RPMI7951 (cell line): Measurements from ENCODE around the gene STXBP5. TPM values are rescaled to one million over a fixed set of nuclear protein-coding genes. Genes with fewer than 3 reads are reported as not detected.

Experiments
- DNase-seq: peaks from one replicate; pipeline ENCODE4 v3.0.0-alpha.2; 2012; ENCODE audit warnings: low read depth
- total RNA-seq: library from RNA; depleted of rRNA; stranded (reverse); fragments of >200 nt; shearing (Covaris generic); gene quantifications from 2 replicates; pipeline ENCODE4 v1.2.3, GENCODE V29; 2014

Gene STXBP5
- total RNA-seq, 1 experiment from 2014 or later, result 27.6 TPM

DNA sequence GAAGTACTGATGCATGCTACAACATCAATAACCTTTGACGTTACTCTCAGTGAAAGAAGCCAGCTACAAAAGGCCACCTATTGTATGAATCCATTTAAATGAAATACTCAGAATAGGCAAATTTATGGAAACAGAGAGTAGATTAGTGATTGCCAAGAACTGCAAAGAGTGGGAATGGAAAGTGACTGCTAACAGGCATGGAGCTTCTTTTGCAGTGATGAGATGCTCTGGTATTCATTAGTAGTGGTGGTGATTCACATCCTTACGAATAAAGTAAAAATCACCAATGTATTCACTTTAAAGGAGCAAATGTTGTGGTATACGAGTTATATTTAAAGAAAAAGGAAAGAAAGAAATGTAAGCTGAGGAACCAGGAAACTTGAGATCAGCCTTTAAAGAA lies 177.5 kb downstream of the STXBP5 start:
- DNase-seq, result no peak

- peak; percentile 35 for DNase-seq
Measured at GRCh38 chr6:147382945-147383554, 178.8 kb downstream of the STXBP5 start.

GRCh38 chr6:147384029-147384428 lies 179.8 kb downstream of the STXBP5 start:
- DNase-seq, result no peak

- no peak for DNase-seq
Measured at GRCh38 chr6:147384737-147385710, 180.8 kb downstream of the STXBP5 start.

- DNase-seq, result no peak
Measured at GRCh38 chr6:147389463-147389862, 185.2 kb downstream of the STXBP5 start.

GRCh38 chr6:147390909-147391536 lies 186.8 kb downstream of the STXBP5 start:
- peak; percentile 4 for DNase-seq

GRCh38 chr6:147392917-147393625 lies 188.9 kb downstream of the STXBP5 start:
- DNase-seq, result no peak

DNA sequence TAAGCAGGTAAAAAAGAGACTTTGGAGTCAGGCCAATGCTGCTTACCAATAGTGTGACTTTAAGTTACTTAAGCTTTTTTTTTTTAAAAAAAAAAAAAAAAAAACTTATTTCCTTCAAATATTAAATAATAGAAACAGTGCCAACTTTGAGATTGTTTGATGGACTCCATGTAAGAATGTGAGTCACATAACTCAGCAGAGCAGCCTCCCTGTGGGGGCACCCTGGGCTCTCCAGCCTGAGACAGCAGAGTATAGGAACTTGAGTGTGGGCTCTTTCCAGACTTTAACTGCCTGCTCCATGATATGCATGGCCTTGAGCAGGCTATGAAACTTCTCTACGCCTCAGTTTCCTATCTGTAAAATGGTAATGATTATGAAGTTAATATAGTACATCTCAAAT lies 190.9 kb downstream of the STXBP5 start:
- DNase-seq, result no peak

DNA sequence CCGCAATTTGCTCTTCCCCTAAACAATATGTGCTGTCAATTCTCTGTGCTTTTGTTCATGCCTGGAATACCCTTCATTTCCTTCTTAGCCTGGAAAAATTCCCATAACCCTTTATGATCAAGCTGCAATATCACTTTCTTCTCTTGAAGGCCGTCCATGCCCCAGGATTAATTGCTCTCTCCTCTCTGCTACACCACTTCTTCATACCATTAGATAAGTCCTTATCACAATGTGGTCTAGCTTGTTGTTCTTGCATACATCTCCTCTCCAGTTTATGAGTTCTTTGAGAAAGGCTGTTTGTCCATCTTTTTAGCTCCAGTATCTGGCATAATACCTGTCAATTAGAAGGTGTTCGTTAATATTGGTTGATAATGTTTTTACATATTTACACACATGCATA lies 193.1 kb downstream of the STXBP5 start:
- DNase-seq, result no peak

- DNase-seq, result no peak
Measured at GRCh38 chr6:147400968-147401367, 196.8 kb downstream of the STXBP5 start.

GRCh38 chr6:147401779-147402178 lies 197.6 kb downstream of the STXBP5 start:
- no peak for DNase-seq

DNA sequence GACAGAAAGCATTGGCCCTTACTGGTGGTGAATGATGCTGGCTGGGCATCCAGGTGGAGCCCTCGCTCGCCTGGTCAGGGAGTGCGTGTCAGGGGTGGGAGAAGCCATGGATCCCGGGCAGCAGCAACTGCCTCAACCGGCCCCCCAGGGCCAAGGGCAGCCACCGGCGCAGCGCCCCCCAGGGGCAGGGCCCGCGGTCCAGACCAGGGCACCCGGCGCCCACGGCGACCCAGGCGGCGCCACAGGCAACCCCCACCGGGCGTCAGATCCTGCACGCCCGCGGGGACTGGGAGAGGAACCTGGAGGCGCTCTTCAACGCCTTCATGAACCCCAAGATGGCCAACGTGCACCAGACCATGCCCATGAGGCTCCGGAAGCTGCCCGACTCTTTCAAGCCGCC lies 202.6 kb downstream of the STXBP5 start:
- DNase-seq, result no peak

DNA sequence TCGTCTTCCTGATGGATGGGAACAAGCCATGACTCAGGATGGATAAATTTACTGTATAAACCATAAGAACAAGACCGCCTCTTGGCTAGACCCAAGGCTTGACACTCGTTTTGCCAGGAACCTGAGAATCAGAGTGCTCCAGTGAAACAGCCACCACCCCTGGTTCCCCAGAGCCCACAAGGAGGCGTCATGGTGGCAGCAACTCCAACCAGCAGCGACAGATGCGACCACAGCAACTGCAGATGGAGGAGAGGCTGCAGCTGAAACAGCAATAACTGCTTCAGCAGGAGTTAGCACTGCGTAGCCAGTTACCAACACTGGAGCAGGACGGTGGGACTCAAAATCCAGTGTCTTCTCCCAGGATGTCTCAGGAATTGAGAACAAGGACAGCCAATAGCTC lies 203.4 kb downstream of the STXBP5 start:
- no peak for DNase-seq

- no peak for DNase-seq
Measured at GRCh38 chr6:147416622-147417021, 212.4 kb downstream of the STXBP5 start.

DNA sequence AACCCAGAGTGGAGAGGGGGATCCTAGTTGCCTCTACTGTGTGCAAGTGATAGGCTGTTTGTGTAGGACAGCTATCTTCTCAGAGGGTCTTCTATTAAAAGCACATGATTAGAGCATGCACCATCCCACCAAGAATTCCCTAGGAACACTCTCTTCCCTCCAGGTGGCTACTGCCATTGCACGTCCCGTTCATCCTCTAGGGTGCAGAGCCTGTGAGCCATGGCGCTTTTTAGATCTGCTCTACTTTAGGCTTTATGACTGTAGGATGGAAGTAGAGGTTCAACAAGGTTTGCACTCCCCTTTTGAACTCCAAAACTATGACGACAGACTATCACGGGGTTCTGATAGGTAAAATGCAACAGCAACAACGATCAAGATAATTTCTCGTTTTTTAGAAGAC lies 213.7 kb downstream of the STXBP5 start:
- no peak for DNase-seq

DNA sequence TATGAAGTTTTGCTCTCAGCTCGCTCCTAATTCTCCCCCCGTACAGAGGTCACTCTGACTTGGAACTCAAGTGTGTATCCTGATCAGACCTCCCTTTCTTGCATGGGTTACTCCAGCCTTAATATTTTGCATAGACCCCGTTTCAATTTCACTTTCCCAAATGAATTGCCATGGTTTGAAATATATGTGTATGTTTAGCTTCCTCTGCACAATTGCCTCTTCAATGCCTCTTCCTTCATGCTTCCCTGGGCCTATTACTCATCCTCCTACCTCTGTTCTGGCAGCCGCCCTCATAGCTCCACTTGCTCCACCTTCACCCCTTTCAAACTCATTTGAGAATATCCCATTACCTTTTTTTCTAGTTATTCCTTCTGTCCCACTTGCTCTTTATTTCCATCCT lies 214.3 kb downstream of the STXBP5 start:
- no peak for DNase-seq

GRCh38 chr6:147421903-147422302 lies 217.7 kb downstream of the STXBP5 start:
- no peak for DNase-seq

- no peak for DNase-seq
Measured at GRCh38 chr6:147423111-147423510, 218.9 kb downstream of the STXBP5 start.

- no peak for DNase-seq
Measured at GRCh38 chr6:147429794-147430193, 225.6 kb downstream of the STXBP5 start.

GRCh38 chr6:147430811-147431210 lies 226.6 kb downstream of the STXBP5 start:
- DNase-seq, result no peak

DNA sequence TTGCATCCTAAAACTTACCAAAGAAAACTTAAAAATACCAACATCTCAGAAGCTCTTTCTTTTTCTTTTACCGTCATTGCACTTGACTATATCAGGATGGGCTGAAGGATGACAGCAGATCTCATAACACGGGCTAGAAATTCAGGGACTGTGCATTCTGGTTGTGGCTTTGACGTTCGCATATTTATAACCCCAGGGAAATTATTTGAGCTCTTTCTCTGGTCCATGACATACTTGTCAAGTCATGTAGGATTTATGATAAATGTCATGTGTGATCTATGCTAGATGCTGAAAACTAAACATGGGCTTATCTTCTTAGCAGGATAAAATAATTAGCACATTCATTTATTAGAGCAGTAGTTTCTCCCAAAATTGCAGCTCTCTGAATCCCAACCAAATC lies 229.9 kb downstream of the STXBP5 start:
- DNase-seq, result no peak

- no peak for DNase-seq
Measured at GRCh38 chr6:147434516-147434915, 230.3 kb downstream of the STXBP5 start.
